Hepatocyte (in vitro differentiated cells): ENCODE measurements around the gene ZNF83. TPM values are rescaled to one million over a fixed set of nuclear protein-coding genes. Genes with fewer than 3 reads are reported as not detected.

Experiments
- DNase-seq: peaks from one replicate; pipeline ENCODE4 v3.0.0-alpha.2; 2016; ENCODE audit warnings: low spot score
- H2AFZ ChIP-seq: fragments of 200-600 bp; sonication (generic); 2 replicates; pipeline ENCODE4 v1.6.0; 2016; ENCODE audit warnings: antibody characterized with exemption, mild to moderate bottlenecking
- H3K27ac ChIP-seq: fragments of 200-600 bp; sonication (generic); 2 replicates; pipeline ENCODE4 v1.5.1; 2016; ENCODE audit warnings: mild to moderate bottlenecking
- H3K27me3 ChIP-seq: fragments of 200-600 bp; sonication (generic); 2 replicates; pipeline ENCODE4 v1.6.1; 2016
- H3K36me3 ChIP-seq: fragments of 200-600 bp; sonication (generic); replicated peaks from 2 replicates; pipeline ENCODE4 v1.5.1; 2016; ENCODE audit warnings: low read depth; ENCODE audit not compliant: insufficient read depth
- H3K4me1 ChIP-seq: fragments of 200-600 bp; sonication (generic); 2 replicates; pipeline ENCODE4 v1.5.1; 2016; ENCODE audit warnings: mild to moderate bottlenecking, moderate library complexity; ENCODE audit not compliant: insufficient read depth
- H3K4me2 ChIP-seq: fragments of 200-600 bp; sonication (generic); 2 replicates; pipeline ENCODE4 v1.6.0; 2016
- H3K4me3 ChIP-seq: fragments of 200-600 bp; sonication (generic); 2 replicates; pipeline ENCODE4 v1.5.1; 2016; ENCODE audit warnings: mild to moderate bottlenecking
- H3K79me2 ChIP-seq: fragments of 200-600 bp; sonication (generic); 2 replicates; pipeline ENCODE4 v1.6.0; 2017; ENCODE audit warnings: mild to moderate bottlenecking
- H3K9me2 ChIP-seq: fragments of 200-600 bp; sonication (generic); replicated peaks from 2 replicates; pipeline ENCODE4 v1.6.0; 2017; ENCODE audit warnings: mild to moderate bottlenecking; ENCODE audit not compliant: insufficient read depth
- H3K9me3 ChIP-seq: fragments of 200-600 bp; sonication (generic); 2 replicates; pipeline ENCODE4 v1.5.1; 2016; ENCODE audit warnings: low read depth, mild to moderate bottlenecking
- H4K20me1 ChIP-seq: fragments of 200-600 bp; sonication (generic); 2 replicates; pipeline ENCODE4 v1.6.0; 2016; ENCODE audit warnings: mild to moderate bottlenecking; ENCODE audit not compliant: insufficient read depth, poor library complexity, severe bottlenecking
- EZH2 ChIP-seq: fragments of 200-600 bp; sonication (generic); IDR thresholded peaks from 2 replicates; pipeline ENCODE4 v1.6.1; 2016; ENCODE audit warnings: antibody characterized with exemption, mild to moderate bottlenecking, borderline replicate concordance
- EZH2phosphoT487 ChIP-seq: fragments of 200-600 bp; sonication (generic); IDR thresholded peaks from one replicate; pipeline ENCODE4 v1.6.1; 2018; ENCODE audit warnings: antibody characterized with exemption, mild to moderate bottlenecking, low read depth, moderate library complexity; ENCODE audit not compliant: unreplicated experiment, severe bottlenecking
- WGBS: methylation state at CpG from one replicate; pipeline ENCODE4 v1.1.6; 2016; ENCODE audit warnings: low lambda C conversion rate; ENCODE audit errors: missing lambda C conversion rate; 5-methylcytosine and 5-hydroxymethylcytosine counted together
- polyA plus RNA-seq: library from polyadenylated mRNA; unstranded; fragments of >200 nt; fragmentation: Nextera tagmentation; extraction: Ambion mirVana; gene quantifications from 2 replicates; pipeline ENCODE4 v1.2.1, GENCODE V29; 2016
- total RNA-seq: library from RNA; depleted of rRNA; stranded (reverse); fragments of >200 nt; gene quantifications from 2 replicates; pipeline ENCODE4 v1.2.3, GENCODE V29; 2014
- TF ChIP-seq, protein P1 (sequence below): fragments of 200-600 bp; sonication (generic); IDR thresholded peaks from 2 replicates; pipeline ENCODE4 v1.5.1; 2016; ENCODE audit warnings: antibody characterized with exemption, mild to moderate bottlenecking; ENCODE audit not compliant: poor library complexity

ZNF83 gene
- total and polyA plus RNA-seq, 2 experiments from 2014 or later = 32.6 to 55.8 TPM

DNA sequence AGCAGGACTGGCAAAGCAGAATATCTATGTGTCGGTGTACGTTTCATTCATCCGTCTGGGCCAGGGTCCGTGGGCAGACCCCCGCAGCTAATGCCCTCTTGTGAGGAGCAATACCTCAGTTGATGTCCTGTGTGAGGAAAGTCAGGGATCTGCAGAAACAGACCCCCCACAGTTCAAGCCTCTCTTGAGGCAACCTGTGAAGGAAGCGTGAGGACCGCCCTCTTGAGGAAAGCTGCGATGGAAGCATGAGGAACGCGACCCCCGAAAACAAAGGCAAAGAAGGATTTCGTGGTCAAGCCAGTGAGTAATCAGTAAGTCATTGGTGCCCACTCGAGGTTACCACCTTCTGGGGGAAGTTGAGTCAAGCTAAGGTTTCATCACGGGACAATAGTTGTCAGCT is 20.9 kb upstream of the ZNF83 start:
- no peaks in the 10 kb centered on the region for H3K9me2 ChIP-seq
- no peak overlapping the region for H3K4me2 ChIP-seq
- H3K4me3 ChIP-seq = no peak overlapping the region
- H3K4me1 ChIP-seq = no peaks in the 10 kb centered on the region
- no peaks in the 10 kb centered on the region for H3K36me3 ChIP-seq
- 72% methylated on average over 14 of the region's 14 CpGs for WGBS
- DNase-seq = no peak
- no peak for TF ChIP-seq EZH2phosphoT487
- TF ChIP-seq EZH2 = no peak
- TF ChIP-seq, protein P1, sequence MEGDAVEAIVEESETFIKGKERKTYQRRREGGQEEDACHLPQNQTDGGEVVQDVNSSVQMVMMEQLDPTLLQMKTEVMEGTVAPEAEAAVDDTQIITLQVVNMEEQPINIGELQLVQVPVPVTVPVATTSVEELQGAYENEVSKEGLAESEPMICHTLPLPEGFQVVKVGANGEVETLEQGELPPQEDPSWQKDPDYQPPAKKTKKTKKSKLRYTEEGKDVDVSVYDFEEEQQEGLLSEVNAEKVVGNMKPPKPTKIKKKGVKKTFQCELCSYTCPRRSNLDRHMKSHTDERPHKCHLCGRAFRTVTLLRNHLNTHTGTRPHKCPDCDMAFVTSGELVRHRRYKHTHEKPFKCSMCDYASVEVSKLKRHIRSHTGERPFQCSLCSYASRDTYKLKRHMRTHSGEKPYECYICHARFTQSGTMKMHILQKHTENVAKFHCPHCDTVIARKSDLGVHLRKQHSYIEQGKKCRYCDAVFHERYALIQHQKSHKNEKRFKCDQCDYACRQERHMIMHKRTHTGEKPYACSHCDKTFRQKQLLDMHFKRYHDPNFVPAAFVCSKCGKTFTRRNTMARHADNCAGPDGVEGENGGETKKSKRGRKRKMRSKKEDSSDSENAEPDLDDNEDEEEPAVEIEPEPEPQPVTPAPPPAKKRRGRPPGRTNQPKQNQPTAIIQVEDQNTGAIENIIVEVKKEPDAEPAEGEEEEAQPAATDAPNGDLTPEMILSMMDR = no peak
- H3K27me3 ChIP-seq = no peaks in the 10 kb centered on the region
- H4K20me1 ChIP-seq = no peaks in the 10 kb centered on the region
- H3K27ac ChIP-seq = no peak overlapping the region
- peaks cover 12% of the 10 kb centered on the region for H3K79me2 ChIP-seq
- H3K9me3 ChIP-seq = no peaks in the 10 kb centered on the region
- H2AFZ ChIP-seq = no peak overlapping the region

DNA sequence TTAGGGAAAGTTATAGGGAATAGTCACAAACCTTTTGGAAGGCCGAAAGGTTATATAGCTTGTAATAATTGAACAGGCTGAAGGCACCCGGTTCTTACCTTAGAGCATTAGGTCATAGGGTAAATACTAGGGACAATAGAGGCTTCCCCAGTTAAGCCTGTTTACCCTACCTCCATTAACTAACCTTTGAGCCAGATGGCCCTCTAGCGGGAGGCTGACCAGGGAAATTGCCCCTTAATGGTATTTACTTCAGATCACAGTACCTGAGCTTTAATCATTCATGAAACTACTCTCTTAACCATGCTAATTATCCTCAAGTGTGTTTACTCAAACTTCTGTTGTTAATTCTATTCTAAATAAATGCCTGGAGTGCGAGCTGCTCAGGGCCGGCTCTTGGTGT is 20.4 kb upstream of the ZNF83 start:
- Histone ChIP-seq H2AFZ (no peak overlapping the region), H3K79me2 (peaks cover 8% of the 10 kb centered on the region), H3K9me2 (no peaks in the 10 kb centered on the region), H3K9me3 (no peaks in the 10 kb centered on the region), H3K4me1 (no peaks in the 10 kb centered on the region), H3K36me3 (no peaks in the 10 kb centered on the region), H3K27ac (peak overlapping the region; percentile 39), H3K4me2 (no peak overlapping the region), H3K4me3 (no peak overlapping the region), H3K27me3 (no peaks in the 10 kb centered on the region), H4K20me1 (no peaks in the 10 kb centered on the region)
- 48% methylated on average over 5 of the region's 5 CpGs for WGBS
- TF ChIP-seq, protein P1 = no peak
- TF ChIP-seq EZH2 (no peak), EZH2phosphoT487 (no peak)
- DNase-seq = peak; percentile 61

DNA sequence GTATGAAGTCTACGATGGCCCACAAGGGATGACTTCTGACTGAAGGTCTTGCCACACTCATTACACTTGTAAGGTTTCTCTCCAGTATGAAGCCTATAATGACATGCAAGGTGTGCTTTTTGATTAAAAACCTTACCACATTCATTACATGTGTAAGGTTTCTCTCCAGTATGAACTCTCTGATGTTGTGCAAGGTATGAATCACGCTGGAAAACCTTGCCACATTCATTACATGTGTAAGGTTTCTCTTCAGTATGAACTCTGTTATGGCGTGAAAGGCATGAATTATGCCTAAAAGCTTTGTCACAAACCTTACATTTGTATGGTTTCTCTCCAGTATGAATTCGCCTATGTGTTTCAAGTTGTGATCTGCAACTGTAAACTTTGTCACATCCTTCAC is 15.0 kb upstream of the ZNF83 start:
- H2AFZ ChIP-seq = no peak overlapping the region
- WGBS = 99% methylated on average over 4 of the region's 4 CpGs
- TF ChIP-seq EZH2 (no peak), EZH2phosphoT487 (no peak)
- TF ChIP-seq, protein P1 = no peak
- H4K20me1 ChIP-seq = no peaks in the 10 kb centered on the region
- H3K27ac ChIP-seq = no peak overlapping the region
- no peak for DNase-seq
- H3K79me2 ChIP-seq = peaks cover 3% of the 10 kb centered on the region
- no peak overlapping the region for H3K4me3 ChIP-seq
- no peaks in the 10 kb centered on the region for H3K9me2 ChIP-seq
- H3K27me3 ChIP-seq = no peaks in the 10 kb centered on the region
- H3K4me1 ChIP-seq = no peaks in the 10 kb centered on the region
- H3K4me2 ChIP-seq = no peak overlapping the region
- no peaks in the 10 kb centered on the region for H3K36me3 ChIP-seq
- H3K9me3 ChIP-seq = no peaks in the 10 kb centered on the region

DNA sequence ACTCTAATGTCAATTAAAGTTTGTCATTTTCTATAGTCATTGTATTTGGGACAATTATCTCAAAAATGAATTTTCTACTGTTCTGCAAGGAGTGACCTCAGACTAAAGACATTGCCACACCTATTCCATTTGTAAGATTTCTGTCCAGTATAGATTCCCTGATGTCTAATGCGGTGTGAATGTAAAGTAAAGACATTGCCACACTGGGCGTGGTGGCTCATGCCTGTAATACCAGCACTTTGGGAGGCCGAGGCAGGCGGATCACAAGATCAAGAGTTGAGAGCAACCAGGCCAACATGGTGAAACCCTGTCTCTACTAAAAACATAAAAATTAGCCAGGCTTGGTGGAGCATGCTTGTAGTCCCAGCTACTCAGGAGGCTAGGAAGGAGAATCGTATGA is 13.8 kb upstream of the ZNF83 start:
- no peaks in the 10 kb centered on the region for H3K36me3 ChIP-seq

More for the DNA sequence above, 13.8 kb upstream of the ZNF83 start:
- no peak overlapping the region for H3K4me2 ChIP-seq
- H3K4me1 ChIP-seq = no peaks in the 10 kb centered on the region
- H2AFZ ChIP-seq = no peak overlapping the region
- H3K79me2 ChIP-seq = no peaks in the 10 kb centered on the region
- H3K27me3 ChIP-seq = no peaks in the 10 kb centered on the region
- H3K4me3 ChIP-seq = no peak overlapping the region
- no peaks in the 10 kb centered on the region for H4K20me1 ChIP-seq
- no peak for TF ChIP-seq EZH2
- no peak for TF ChIP-seq EZH2phosphoT487
- TF ChIP-seq, protein P1 = no peak
- DNase-seq = no peak
- no peaks in the 10 kb centered on the region for H3K9me3 ChIP-seq
- WGBS = 98% methylated on average over 5 of the region's 5 CpGs
- no peak overlapping the region for H3K27ac ChIP-seq
- H3K9me2 ChIP-seq = no peaks in the 10 kb centered on the region
